ENCODE data around the gene DDIT3.
"Not testable (repeated sequence)": the region's sequence is repeated elsewhere in the genome, so short reads cannot be mapped to it uniquely, and the experiment has no call there.

The DDIT3 gene

DNA sequence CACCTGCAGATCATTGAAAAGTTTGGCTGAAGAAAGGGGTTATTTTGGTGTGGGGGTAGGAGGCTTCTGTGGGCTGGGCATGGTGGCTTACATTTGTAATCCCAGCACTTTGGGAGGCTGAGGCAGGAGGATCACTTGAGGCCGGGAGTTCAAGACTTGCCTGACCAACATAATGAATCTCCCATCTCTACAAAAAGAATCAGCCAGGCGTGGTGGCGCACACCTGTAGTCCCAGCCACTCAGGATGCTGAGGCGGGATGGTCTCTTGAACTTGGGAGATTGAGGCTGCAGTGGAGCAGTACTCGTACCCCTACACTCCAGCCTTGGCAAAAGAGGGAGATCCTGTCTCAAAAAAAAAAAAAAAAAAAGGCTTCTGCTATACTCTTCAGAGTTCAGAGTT is 7.0 kb downstream of the DDIT3 start:
- peaks cover 10% of the 10 kb centered on the region for H3K4me1 ChIP-seq (ENCODE audit: insufficient read depth, poor library complexity, severe bottlenecking)
- TF ChIP-seq, protein P1, sequence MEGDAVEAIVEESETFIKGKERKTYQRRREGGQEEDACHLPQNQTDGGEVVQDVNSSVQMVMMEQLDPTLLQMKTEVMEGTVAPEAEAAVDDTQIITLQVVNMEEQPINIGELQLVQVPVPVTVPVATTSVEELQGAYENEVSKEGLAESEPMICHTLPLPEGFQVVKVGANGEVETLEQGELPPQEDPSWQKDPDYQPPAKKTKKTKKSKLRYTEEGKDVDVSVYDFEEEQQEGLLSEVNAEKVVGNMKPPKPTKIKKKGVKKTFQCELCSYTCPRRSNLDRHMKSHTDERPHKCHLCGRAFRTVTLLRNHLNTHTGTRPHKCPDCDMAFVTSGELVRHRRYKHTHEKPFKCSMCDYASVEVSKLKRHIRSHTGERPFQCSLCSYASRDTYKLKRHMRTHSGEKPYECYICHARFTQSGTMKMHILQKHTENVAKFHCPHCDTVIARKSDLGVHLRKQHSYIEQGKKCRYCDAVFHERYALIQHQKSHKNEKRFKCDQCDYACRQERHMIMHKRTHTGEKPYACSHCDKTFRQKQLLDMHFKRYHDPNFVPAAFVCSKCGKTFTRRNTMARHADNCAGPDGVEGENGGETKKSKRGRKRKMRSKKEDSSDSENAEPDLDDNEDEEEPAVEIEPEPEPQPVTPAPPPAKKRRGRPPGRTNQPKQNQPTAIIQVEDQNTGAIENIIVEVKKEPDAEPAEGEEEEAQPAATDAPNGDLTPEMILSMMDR (IDR thresholded peaks at IDR 0.05; ENCODE audit: poor library complexity, severe bottlenecking) = no peak
- ATAC-seq (ENCODE audit: low read depth) (no peak), DNase-seq (ENCODE audit: low spot score) (no peak)
- H3K27me3 ChIP-seq (ENCODE audit: insufficient read depth, poor library complexity, severe bottlenecking) = no peaks in the 10 kb centered on the region
- no peak overlapping the region for H3K4me3 ChIP-seq (ENCODE audit: severe bottlenecking)
- peaks cover 98% of the 10 kb centered on the region for H3K36me3 ChIP-seq (ENCODE audit: low read depth)
- no peak overlapping the region for H3K27ac ChIP-seq (ENCODE audit: poor library complexity, severe bottlenecking)
- H3K9me3 ChIP-seq (ENCODE audit: severe bottlenecking) = no peaks in the 10 kb centered on the region

DNA sequence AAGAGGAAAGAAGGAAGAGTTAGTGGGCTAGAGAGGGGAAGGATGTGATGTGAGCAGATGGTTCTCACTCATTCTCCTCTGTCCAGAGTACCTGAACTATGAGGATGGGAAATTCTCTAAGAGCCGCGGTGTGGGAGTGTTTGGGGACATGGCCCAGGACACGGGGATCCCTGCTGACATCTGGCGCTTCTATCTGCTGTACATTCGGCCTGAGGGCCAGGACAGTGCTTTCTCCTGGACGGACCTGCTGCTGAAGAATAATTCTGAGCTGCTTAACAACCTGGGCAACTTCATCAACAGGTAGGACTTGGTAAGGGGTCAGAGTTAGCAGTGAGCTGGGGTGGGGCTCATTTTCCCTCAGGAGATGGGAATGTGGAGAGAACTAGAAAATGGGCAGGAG is 7.6 kb downstream of the DDIT3 start:
- H3K36me3 ChIP-seq (ENCODE audit: low read depth) = peaks cover 96% of the 10 kb centered on the region
- no peak for ATAC-seq (ENCODE audit: low read depth)

DNA sequence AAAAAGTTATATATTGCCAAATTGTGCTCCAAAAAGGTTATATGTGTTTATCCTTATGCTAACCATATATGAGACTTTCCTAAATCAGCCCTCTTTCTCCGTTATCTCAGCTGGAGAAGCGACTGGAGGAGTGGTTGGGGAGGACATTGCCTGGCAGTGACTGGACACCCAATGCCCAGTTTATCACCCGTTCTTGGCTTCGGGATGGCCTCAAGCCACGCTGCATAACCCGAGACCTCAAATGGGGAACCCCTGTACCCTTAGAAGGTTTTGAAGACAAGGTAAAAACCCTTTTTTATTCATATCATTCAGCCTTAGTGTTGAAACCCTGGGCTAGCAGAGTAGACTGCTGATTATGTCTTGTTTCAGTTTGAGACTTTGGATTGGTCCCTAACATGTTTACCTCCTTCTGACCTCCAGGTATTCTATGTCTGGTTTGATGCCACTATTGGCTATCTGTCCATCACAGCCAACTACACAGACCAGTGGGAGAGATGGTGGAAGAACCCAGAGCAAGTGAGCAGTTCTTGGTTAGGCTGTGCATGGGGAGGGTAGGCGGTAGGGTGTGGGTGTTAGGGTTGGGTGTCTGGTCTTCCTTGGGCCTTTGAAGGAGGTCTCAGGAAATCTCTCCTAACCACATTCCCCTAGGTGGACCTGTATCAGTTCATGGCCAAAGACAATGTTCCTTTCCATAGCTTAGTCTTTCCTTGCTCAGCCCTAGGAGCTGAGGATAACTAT is 8.6 kb downstream of the DDIT3 start:
- H3K4me1 ChIP-seq (ENCODE audit: insufficient read depth, poor library complexity, severe bottlenecking) = peaks cover 7% of the 10 kb centered on the region
- H3K9me3 ChIP-seq (ENCODE audit: severe bottlenecking) = no peaks in the 10 kb centered on the region
- no peaks in the 10 kb centered on the region for H3K27me3 ChIP-seq (ENCODE audit: insufficient read depth, poor library complexity, severe bottlenecking)
- no peak overlapping the region for H3K4me3 ChIP-seq (ENCODE audit: severe bottlenecking)
- DNase-seq (ENCODE audit: low spot score) = no peak
- H3K36me3 ChIP-seq (ENCODE audit: low read depth) = peaks cover 87% of the 10 kb centered on the region
- ATAC-seq (ENCODE audit: low read depth) = no peak
- TF ChIP-seq, protein P1 (IDR thresholded peaks at IDR 0.05; ENCODE audit: poor library complexity, severe bottlenecking) = no peak
- no peak overlapping the region for H3K27ac ChIP-seq (ENCODE audit: poor library complexity, severe bottlenecking)

More for the DNA sequence above, 7.6 kb downstream of the DDIT3 start:
- Histone ChIP-seq H3K27ac (ENCODE audit: poor library complexity, severe bottlenecking) (no peak overlapping the region), H3K27me3 (ENCODE audit: insufficient read depth, poor library complexity, severe bottlenecking) (no peaks in the 10 kb centered on the region), H3K9me3 (ENCODE audit: severe bottlenecking) (no peaks in the 10 kb centered on the region), H3K4me3 (ENCODE audit: severe bottlenecking) (no peak overlapping the region), H3K4me1 (ENCODE audit: insufficient read depth, poor library complexity, severe bottlenecking) (peaks cover 7% of the 10 kb centered on the region)
- TF ChIP-seq, protein P1 (IDR thresholded peaks at IDR 0.05; ENCODE audit: poor library complexity, severe bottlenecking) = no peak
- DNase-seq (ENCODE audit: low spot score) = no peak

DNA sequence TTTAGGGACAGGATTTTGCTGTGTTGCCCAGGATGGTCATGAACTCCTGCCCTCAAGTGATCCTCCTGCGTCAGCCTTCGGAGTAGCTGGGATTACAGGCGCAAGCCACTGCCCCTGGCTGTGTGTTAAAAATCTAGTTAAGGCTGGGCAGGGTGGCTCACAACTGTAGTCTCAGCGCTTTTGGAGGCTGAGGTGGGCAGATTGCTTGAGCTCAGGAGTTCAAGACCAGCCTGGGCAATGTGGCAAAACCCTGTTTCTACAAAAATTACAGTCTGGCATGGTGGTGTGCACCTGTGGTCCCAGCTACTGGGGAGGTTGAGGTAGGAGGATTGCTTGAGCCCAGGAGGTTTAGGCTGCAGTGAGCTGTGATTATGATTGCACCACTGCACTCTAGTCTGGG is 9.2 kb downstream of the DDIT3 start:
- H3K27me3 ChIP-seq (ENCODE audit: insufficient read depth, poor library complexity, severe bottlenecking) = no peaks in the 10 kb centered on the region
- no peak for ATAC-seq (ENCODE audit: low read depth)
- H3K4me1 ChIP-seq (ENCODE audit: insufficient read depth, poor library complexity, severe bottlenecking) = peaks cover 7% of the 10 kb centered on the region
- no peak overlapping the region for H3K27ac ChIP-seq (ENCODE audit: poor library complexity, severe bottlenecking)
- TF ChIP-seq, protein P1 (IDR thresholded peaks at IDR 0.05; ENCODE audit: poor library complexity, severe bottlenecking) = no peak
- DNase-seq (ENCODE audit: low spot score) = no peak
- H3K4me3 ChIP-seq (ENCODE audit: severe bottlenecking) = no peak overlapping the region
- H3K36me3 ChIP-seq (ENCODE audit: low read depth) = peaks cover 87% of the 10 kb centered on the region
- no peaks in the 10 kb centered on the region for H3K9me3 ChIP-seq (ENCODE audit: severe bottlenecking)

DNA sequence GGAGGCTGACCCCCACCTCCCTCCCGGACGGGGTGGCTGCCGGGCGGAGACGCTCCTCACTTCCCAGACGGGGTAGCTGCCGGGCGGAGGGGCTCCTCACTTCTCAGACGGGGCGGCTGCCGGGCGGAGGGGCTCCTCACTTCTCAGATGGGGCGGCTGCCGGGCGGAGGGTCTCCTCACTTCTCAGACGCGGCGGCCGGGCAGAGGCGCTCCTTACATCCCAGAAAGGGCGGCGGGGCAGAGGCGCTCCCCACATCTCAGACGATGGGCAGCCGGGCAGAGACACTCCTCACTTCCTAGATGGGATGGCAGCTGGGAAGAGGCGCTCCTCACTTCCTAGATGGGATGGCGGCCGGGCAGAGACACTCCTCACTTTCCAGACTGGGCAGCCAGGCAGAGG is 12.5 kb downstream of the DDIT3 start:
- DNase-seq (ENCODE audit: low spot score); H3K4me3 ChIP-seq (ENCODE audit: severe bottlenecking); H3K27ac ChIP-seq (ENCODE audit: poor library complexity, severe bottlenecking); ATAC-seq (ENCODE audit: low read depth); H3K9me3 ChIP-seq (ENCODE audit: severe bottlenecking); H3K27me3 ChIP-seq (ENCODE audit: insufficient read depth, poor library complexity, severe bottlenecking); H3K4me1 ChIP-seq (ENCODE audit: insufficient read depth, poor library complexity, severe bottlenecking): not testable (repeated sequence)
- peaks cover 87% of the 10 kb centered on the region for H3K36me3 ChIP-seq (ENCODE audit: low read depth)

DNA sequence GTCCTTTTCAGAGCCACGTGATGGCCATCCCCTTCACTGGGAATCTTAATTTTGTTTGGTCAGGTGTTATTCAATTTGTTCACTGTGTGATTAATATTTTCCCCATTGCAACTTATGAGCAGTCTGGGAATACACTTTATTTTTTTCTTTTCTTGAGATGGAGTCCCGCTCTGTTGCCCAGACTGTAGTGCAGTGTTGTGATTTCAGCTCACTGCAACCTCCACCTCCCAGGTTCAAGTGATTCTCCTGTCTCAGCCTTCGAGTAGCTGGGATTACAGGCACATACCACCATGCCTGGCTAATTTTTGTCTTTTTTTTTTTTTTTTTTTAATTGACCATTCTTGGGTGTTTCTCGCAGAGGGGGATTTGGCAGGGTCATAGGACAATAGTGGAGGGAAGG is 13.8 kb downstream of the DDIT3 start:
- not testable (repeated sequence) for H3K27ac ChIP-seq (ENCODE audit: poor library complexity, severe bottlenecking); H3K9me3 ChIP-seq (ENCODE audit: severe bottlenecking); ATAC-seq (ENCODE audit: low read depth); DNase-seq (ENCODE audit: low spot score); H3K4me1 ChIP-seq (ENCODE audit: insufficient read depth, poor library complexity, severe bottlenecking); H3K27me3 ChIP-seq (ENCODE audit: insufficient read depth, poor library complexity, severe bottlenecking); H3K4me3 ChIP-seq (ENCODE audit: severe bottlenecking)
- peaks cover 87% of the 10 kb centered on the region for H3K36me3 ChIP-seq (ENCODE audit: low read depth)

DNA sequence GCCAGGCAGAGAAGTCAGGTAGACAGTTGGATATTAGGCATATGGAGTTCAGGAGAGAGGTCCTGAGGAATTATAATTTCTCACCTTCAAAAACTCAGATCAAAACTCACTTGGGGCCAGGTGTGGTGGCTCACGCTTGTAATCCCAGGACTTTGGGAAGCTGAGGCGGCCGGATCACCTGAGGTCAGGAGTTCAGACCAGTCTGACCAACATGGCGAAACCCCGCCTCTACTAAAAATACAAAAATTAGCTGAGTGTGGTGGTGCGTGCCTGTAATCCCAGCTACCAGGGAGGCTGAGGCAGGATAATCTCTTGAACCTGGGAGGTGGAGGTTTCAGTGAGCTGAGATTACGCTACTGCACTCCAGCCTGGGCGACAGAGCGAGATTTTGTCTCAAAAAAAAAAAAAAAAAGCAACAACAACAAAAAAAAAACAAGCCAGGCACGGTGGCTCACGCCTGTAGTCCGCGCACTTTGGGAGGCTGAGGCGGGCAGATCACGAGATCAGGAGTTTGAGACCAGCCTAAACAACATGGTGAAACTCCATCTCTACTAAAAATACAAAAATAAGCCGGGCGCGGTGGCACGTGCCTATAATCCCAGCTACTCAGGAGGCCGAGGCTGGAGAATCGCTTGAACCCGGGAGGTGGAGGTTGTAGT is 17.9 kb downstream of the DDIT3 start:
- not testable (repeated sequence) for ATAC-seq (ENCODE audit: low read depth); H3K9me3 ChIP-seq (ENCODE audit: severe bottlenecking); H3K4me1 ChIP-seq (ENCODE audit: insufficient read depth, poor library complexity, severe bottlenecking); H3K27me3 ChIP-seq (ENCODE audit: insufficient read depth, poor library complexity, severe bottlenecking); DNase-seq (ENCODE audit: low spot score); H3K4me3 ChIP-seq (ENCODE audit: severe bottlenecking); H3K27ac ChIP-seq (ENCODE audit: poor library complexity, severe bottlenecking)
- peaks cover 89% of the 10 kb centered on the region for H3K36me3 ChIP-seq (ENCODE audit: low read depth)
